Endothelial cell (in vitro differentiated cells): ENCODE data around the gene SLC39A3. TPM values are rescaled to one million over a fixed set of nuclear protein-coding genes. Genes with fewer than 3 reads are reported as not detected.

Source experiments
- DNase-seq: peaks from one replicate; pipeline ENCODE4 v3.0.0; 2021; ENCODE audit warnings: low spot score
- H3K27ac Mint-ChIP-seq: one replicate; pipeline ENCODE4 v1.8.0; 2021; ENCODE audit warnings: mixed read lengths, inconsistent platforms; ENCODE audit not compliant: unreplicated experiment
- H3K27me3 Mint-ChIP-seq: one replicate; pipeline ENCODE4 v1.8.0; 2021; ENCODE audit warnings: mild to moderate bottlenecking, moderate library complexity, mixed read lengths, inconsistent platforms; ENCODE audit not compliant: unreplicated experiment
- H3K36me3 Mint-ChIP-seq: one replicate; pipeline ENCODE4 v1.8.0; 2021; ENCODE audit warnings: mild to moderate bottlenecking, low read depth, mixed read lengths, inconsistent platforms; ENCODE audit not compliant: unreplicated experiment
- H3K4me1 Mint-ChIP-seq: one replicate; pipeline ENCODE4 v1.8.0; 2021; ENCODE audit warnings: mild to moderate bottlenecking, mixed read lengths, inconsistent platforms; ENCODE audit not compliant: unreplicated experiment
- H3K4me3 Mint-ChIP-seq: one replicate; pipeline ENCODE4 v1.8.0; 2021; ENCODE audit warnings: mild to moderate bottlenecking, mixed read lengths, inconsistent platforms; ENCODE audit not compliant: unreplicated experiment
- H3K9me3 Mint-ChIP-seq: one replicate; pipeline ENCODE4 v1.8.0; 2021; ENCODE audit warnings: mixed read lengths, inconsistent platforms; ENCODE audit not compliant: unreplicated experiment
- total RNA-seq: library from RNA; stranded (reverse); fragmentation: NEBNext Ultra II Directional; extraction: Animal tissue kit (Norgen Biotek cat#: 25700); gene quantifications from one replicate; pipeline ENCODE4 v1.2.1, GENCODE V29; 2021; ENCODE audit not compliant: unreplicated experiment
- TF ChIP-seq, protein P1 (sequence below): fragments of 200-600 bp; sonication (generic); IDR thresholded peaks from one replicate; pipeline ENCODE4 v1.5.0; 2021; ENCODE audit warnings: antibody characterized with exemption; ENCODE audit not compliant: unreplicated experiment

SLC39A3 gene
- total RNA-seq, 1 donor from 2014 or later: 28.7 TPM

DNA sequence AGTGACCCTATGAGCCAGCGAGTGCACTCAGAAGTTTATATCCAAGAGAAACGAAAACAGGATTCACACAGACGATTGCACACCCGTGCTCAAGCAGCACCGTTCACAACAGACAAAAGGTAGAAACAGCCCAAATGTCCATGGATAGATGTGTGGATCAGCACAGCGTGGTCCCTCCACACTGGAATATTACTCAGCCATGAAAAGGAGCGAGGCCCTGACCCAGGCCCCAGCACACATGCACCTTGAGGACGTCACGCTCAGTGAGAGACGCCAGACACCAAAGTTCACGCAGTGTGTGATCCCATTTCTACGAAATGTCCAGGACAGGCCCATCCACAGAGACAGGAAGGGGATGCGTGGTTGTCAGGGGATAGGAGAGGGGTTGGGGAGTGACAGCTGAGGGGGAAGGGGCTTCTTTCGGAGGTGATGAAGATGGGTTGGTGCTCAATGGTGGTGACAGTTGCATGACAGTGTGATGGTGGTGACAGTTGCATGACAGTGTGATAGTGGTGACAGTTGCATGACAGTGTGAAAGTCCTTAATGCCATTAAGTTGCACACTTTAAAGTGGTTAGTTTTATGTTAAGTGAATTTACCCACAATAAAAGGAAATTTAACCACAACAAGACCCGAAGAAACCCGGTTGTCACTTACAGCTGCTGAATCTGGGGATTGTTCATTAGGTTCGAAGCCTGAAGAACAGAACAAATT is 18.9 kb upstream of the SLC39A3 start:
- no peak overlapping the region for H3K4me3 Mint-ChIP-seq
- DNase-seq: no peak
- peaks cover 16% of the 10 kb centered on the region for H3K36me3 Mint-ChIP-seq
- TF ChIP-seq, protein P1, sequence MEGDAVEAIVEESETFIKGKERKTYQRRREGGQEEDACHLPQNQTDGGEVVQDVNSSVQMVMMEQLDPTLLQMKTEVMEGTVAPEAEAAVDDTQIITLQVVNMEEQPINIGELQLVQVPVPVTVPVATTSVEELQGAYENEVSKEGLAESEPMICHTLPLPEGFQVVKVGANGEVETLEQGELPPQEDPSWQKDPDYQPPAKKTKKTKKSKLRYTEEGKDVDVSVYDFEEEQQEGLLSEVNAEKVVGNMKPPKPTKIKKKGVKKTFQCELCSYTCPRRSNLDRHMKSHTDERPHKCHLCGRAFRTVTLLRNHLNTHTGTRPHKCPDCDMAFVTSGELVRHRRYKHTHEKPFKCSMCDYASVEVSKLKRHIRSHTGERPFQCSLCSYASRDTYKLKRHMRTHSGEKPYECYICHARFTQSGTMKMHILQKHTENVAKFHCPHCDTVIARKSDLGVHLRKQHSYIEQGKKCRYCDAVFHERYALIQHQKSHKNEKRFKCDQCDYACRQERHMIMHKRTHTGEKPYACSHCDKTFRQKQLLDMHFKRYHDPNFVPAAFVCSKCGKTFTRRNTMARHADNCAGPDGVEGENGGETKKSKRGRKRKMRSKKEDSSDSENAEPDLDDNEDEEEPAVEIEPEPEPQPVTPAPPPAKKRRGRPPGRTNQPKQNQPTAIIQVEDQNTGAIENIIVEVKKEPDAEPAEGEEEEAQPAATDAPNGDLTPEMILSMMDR: no peak
- no peaks in the 10 kb centered on the region for H3K4me1 Mint-ChIP-seq
- no peaks in the 10 kb centered on the region for H3K9me3 Mint-ChIP-seq
- H3K27ac Mint-ChIP-seq: no peak overlapping the region
- peaks cover 4% of the 10 kb centered on the region for H3K27me3 Mint-ChIP-seq

DNA sequence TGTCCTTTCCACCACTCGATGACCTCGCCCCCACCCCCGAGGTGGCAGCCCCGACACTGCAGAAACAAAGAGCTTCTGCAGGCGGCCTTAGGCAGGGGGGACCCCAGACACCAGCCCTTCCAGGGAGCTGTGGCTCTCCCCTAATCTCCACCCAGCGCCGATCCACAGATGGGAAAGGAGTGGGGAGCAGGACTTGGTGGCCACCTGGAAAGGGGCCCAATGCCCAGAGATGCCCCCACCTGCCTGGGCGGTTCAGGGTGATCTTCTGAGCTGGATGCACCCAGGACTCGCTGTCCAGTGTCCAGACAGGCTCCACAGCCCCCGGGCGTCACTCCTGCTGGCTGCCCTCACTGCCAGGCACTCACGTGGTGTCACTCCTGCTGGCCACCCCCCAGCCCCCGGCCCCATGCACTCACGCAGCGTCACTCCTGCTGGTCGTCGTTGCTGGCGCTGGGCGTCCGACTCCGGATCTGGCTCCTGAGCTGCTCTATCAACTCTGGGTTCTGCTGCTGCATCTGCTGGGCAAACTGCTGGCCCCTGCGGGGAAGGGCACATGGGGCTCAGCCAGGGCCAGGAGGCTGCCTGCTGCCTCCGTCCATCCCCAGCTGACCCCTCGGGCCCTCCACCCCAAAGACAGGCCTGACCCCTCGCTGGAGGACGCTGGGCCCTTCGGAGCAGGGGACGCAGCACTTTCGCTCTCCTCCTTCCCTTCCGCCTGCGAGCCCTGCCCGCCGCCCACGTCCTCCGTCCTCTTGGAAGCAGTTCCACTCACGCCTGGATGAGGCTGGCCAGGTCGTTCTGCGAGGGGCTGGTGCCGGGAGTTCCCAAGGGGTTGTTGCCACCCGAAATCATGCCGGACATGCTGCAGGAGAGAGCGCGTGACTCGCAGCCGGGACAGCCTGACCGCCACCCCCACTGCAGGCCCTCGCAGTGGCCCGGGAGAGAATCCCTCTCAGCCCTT is 17.4 kb upstream of the SLC39A3 start:
- no peaks in the 10 kb centered on the region for H3K9me3 Mint-ChIP-seq
- no peak overlapping the region for H3K27ac Mint-ChIP-seq
- H3K4me1 Mint-ChIP-seq: no peaks in the 10 kb centered on the region
- no peak overlapping the region for H3K4me3 Mint-ChIP-seq
- TF ChIP-seq, protein P1: no peak
- peaks cover 4% of the 10 kb centered on the region for H3K27me3 Mint-ChIP-seq
- no peak for DNase-seq
- peaks cover 16% of the 10 kb centered on the region for H3K36me3 Mint-ChIP-seq

DNA sequence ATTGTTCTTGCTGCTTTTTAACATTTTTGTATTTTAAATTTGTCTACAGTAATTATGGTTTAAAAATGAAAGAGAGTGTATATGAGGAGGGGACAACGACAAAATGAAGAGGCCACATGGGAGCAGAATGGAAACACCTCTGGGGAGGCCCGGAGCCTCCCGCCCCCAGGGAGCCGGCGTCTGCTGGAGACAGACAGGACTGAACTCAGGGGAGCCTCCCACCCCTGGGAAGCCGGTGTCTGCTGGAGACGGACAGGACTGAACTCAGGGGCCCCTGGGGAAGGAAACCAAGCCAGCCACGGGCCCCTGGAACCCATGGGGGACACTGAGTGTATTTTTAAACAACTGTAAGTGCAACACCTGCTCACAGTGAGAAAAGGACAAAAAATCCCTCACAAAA is 16.7 kb upstream of the SLC39A3 start:
- TF ChIP-seq, protein P1: no peak
- Mint-ChIP-seq H3K36me3 (peaks cover 16% of the 10 kb centered on the region), H3K9me3 (no peaks in the 10 kb centered on the region), H3K4me3 (no peak overlapping the region), H3K4me1 (no peaks in the 10 kb centered on the region), H3K27ac (no peak overlapping the region), H3K27me3 (peaks cover 4% of the 10 kb centered on the region)
- no peak for DNase-seq

DNA sequence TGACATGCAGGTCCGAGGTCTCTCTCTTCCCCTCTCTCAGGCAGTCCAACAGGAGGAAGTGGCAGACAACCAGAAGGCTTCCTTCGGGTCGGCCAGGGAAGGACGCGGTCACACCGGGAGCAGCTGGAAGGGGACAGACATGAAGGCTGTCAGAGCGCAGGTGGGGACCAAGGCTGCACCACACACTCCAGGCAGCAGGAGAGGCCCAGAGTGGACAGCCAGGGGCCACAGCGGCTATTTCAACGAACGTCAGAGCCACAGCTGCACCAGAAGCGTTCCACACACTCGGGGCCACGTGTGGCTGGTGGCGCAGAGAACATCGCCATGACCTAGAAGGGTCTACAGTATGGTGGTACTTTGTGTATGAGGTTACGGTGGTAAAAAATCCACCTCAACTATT is 16.0 kb upstream of the SLC39A3 start:
- Mint-ChIP-seq H3K27ac (no peak overlapping the region), H3K36me3 (peaks cover 16% of the 10 kb centered on the region), H3K4me1 (no peaks in the 10 kb centered on the region)

More for the DNA sequence above, 16.0 kb upstream of the SLC39A3 start:
- TF ChIP-seq, protein P1: no peak
- Mint-ChIP-seq H3K4me3 (no peak overlapping the region), H3K9me3 (no peaks in the 10 kb centered on the region), H3K27me3 (peaks cover 4% of the 10 kb centered on the region)
- no peak for DNase-seq
